GM19023 (cell line): ENCODE measurements around the gene HDAC4.

ENCODE experiments used
- ATAC-seq: cut with Tn5 transposase; IDR thresholded peaks from one replicate; pipeline ENCODE4 v1.9.1; 2021; ENCODE audit warnings: mild to moderate bottlenecking, moderate library complexity; ENCODE audit not compliant: unreplicated experiment

HDAC4 gene

DNA sequence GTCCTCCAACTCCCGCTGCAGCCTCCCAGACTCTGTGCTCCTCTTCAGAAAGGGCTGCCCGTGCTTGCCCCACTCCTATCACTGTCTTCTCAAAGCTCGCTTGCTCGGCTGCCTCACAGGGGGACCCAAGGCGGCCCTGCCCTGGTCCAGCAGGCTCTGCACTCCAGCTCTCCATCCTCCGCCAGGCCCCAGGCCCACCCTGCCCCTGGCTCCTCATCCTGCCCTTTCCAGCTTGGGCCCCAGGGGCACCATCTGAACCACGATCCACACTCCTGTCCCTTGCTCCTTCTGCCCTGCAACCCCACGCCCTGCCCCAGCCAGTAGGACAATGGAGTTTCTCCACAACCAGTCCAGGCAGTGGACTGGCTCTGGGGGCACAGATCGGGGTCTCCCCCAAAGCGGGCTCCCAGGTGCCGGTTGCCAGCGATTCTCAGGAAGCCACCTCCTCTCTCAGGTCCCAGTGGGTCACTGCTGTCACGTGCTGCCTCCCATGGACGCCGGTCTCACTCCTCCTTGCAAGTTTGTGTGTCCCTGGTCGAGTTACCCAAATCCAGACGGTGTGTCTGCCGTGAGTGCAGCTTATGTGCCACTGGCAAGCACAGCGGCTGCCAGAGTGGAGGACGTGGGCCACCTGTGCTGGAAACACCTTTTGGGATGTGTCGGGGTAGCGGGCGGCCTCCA lies 238.5 kb downstream of the HDAC4 start:
- no peak for ATAC-seq

DNA sequence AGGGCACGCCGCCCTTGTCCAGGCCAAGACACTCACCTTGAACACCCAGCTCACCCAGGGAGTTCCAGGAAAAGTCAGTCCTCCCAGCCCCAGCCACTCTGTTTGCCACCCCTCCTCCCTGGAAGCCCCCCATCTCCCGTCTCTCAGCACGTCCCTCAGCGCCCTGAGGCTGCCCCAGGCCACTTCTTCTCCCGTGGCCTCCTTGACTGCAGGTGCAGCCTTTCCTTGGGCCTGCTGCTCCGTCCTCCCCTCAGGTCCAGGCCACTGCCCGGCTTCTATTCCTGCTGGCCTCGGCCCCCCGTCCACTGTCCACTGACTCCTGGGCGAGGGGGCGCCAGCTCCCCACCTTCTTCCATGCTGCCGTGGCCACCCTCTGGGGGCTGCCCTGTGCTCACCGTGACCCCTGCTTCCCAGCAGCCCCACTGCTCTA lies 239.1 kb downstream of the HDAC4 start:
- ATAC-seq, result no peak

DNA sequence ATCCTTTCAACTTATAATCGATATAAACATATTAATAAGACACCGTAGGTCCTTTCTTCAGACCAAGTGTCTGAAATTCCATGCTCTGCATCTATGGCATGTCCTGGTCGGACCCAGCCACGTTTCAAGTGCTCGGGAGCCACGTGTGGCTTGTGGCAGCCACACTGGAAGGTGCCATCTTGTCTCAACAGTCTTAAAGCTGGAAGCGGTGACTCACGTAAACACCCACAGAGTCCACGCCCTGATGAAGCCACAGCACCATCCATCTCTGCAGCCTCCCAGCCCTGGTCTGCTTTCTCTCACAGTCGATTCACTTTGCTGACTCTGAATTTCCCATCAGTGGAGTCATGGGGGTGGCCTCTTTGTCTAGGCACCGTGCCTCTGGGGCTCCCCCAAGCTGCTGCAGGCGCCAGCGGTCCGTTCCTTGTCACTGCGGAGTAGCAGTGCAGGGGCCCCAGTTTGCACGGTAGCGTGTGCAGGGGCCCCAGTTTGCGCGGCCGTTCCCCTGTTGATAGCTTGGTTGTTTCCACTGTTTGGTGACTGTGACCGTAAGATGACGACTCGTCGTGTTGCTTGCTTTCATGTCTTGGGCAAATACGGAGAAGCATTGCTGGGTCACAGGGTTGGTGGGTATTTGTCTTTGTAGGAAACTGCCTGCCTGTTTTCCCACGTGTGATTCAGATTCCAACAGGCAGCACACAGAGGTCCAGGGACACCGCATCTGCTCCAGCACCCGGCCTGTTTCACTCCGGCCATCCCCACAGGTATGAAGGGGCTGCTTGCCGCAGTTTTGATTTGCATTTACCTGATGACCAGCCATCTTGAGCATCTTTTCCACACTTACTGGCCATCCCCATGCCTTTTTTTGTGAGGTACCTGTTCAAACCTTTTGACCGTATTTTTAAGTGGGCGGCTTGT lies 240.3 kb downstream of the HDAC4 start:
- ATAC-seq, result no peak

DNA sequence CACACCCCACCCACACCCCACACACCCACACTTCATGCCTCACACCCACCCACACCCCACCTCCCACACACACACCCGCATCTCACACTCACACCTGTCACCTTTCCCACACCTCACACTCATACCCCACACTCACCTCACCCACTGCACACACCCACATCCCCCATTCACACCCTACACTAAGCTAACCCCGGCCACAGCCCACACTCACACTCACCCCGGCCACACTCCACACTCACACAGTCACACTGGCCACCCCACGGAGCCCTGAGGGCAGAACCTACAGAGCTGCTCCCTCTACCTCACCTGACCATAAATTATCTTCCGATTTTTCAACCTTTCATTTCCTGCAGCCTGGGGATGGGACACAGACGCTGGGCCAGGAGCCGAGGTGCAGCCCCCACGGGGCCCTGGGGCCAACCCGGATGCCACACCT lies 241.3 kb downstream of the HDAC4 start:
- no peak for ATAC-seq

DNA sequence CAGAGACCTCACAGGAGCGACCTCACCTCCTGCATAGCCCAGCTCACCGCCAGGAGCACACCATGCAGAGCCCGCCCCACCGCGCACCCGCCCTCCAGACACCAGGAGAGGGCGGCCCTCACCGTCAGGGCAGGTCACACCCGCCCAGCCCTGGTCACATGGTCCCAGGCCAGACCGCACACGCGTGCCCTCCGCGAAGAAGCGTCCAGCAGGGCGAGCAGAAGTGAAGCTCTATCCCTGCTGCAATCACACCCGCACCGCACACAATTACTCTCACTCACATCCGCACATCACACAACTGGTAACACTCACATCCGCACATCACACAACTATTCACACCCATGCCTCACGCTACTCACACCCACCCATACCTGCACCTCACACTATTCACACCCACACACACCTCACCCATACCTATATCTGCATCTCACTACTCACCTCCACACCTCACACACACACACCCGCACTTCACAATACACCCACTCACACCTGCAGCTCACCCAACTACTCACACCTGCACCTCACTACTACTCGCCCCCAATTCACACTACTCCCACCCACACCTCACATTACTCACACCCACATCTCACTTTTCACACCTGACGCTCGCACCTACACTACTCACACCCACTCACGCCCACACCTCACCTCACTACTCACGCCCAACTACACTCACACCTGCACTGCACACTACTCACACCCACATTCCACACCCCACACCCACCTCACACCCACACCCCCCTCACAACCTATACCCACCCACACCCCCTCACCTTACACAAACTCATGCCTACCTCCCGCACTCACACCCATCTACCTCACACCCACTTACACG lies 242.0 kb downstream of the HDAC4 start:
- ATAC-seq, result no peak

DNA sequence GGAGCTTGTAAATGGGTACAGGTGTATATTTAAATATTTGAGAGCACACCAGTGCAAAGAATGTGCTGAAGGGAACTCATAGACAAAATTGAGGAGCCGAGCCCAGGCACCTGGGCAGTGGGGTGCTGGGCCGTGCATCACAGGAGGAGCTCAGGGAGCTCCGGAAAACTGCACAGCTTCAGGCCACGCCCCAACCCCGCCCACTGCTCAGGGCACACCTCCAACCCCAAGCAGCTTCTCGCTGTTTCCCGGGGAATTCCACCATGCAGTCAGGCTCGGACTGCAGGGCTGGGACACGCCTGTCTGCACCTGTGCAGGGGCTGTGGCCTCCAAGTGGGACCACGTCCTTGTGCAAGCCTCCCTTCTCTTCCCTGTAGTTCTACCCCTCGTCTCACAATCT lies 243.0 kb downstream of the HDAC4 start:
- no peak for ATAC-seq

DNA sequence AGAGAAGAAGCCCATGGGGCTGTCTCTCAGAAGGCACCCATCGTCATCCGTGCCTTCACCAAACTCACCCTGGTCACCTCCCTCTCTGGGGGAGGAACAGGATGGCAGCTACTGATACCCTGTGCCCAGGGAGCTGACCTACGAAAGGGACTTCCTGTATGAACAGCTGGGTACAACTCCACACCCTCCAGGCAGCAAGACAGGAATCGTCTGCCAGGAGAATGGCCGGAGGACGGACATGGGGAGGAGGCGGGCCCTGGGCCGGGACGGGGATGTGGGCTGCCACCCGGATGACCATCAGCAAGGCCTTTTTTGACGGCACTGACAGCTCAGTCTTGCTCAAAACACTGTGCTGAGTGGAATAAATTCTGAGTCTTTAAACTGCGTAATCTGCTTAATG lies 243.6 kb downstream of the HDAC4 start:
- no peak for ATAC-seq

DNA sequence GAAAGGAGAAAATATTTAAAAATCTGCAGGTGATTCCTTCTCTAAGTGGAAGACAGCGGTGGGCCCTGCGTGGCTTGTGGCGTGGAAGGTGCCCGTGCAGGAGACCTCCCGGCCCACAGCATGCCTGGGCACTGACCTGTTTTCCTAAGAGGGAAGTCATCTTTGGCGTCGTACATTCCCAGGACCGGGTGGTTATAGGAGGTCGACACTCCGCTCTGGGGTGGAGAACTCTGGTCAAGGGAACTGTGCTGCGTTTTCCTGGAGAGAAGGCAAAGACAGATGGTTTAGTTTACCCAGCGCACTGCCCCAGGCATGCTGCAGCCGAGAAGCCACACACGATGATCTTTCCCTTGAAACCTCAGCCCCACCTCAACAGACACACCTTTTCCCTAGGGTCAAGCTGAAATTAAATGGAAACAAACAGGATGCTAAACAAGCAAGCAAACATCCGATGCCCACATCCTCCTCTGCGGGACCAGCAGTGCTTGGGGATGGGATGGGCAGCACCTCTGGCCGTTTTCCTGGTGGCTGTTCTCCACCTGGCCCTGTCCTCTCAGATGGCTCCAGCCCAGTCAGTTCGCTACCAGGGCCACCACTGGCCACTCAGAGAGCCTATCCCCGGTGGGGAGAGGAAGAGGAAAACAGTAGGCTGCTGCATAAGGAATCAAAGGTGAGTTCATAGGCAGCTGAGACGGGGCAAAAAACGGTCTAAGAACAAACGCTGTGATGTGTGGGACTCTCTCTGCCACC lies 244.1 kb downstream of the HDAC4 start:
- ATAC-seq, result no peak

DNA sequence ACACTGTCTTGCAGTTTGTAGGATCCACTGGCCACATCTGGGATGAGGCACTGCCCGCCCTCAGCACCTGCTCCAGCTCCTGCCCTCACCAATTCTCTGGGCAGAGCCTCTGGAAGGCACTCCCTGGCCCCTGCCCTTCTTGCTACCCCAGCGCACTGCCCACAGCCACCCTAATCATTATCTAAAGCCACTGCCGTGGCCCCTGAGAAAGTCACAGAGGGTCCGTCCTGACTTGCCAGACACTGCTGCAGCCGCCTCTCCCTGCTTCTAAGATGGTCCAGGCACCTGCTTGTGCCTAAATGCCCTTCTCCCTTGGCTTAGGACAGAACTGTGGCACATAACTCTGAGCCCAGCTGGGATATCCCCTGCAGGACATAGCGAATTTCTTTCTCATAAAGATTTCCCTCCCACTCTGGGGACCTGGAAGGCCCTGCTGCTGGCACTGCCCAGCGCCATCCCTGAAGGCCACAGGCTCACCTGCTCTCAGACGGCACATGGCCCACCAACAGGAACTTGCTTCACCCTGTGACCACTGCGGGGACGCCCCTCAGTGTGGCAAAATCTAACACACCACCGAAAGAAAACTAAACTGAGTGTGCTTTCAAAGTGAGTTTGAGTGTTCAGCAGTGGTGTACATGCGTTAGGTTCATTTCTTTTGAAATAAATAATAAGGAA lies 244.9 kb downstream of the HDAC4 start:
- no peak for ATAC-seq

DNA sequence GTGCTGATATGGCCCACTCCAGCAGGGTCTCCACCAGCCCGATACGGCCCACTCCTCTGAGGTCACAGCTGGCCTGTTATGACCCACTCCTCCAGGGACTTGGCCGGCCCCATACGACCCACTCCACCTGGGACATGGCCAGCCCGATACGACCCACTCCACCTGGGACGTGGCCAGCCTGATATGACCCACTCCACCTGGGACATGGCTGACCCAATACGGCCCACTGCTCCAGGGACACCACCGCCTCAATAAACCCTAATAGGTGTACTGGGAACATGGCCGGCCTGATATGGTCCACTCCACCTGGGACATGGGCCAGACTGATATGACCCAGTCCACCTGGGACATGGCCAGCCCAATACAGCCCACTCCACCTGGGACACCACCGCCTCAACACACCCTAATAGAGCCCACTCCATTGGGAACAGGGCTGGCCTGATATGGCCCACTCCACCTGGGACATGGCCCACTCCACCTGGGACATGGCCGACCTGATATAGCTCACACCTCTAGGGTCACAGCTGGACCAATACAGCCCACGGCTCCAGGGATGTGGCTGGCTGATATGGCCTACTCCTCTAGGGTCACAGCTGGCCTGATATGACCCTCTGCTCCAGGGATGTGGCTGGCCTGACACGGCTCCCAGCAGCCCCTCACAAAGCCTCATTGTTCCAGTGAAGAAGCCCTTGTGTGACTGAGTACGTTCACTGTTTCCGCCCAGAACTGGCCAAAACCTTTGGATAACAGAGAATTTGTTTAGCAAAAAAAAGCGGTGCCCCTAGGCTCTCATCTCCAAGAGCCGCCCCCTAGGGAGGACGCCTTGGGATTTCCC lies 245.6 kb downstream of the HDAC4 start:
- ATAC-seq, result no peak

DNA sequence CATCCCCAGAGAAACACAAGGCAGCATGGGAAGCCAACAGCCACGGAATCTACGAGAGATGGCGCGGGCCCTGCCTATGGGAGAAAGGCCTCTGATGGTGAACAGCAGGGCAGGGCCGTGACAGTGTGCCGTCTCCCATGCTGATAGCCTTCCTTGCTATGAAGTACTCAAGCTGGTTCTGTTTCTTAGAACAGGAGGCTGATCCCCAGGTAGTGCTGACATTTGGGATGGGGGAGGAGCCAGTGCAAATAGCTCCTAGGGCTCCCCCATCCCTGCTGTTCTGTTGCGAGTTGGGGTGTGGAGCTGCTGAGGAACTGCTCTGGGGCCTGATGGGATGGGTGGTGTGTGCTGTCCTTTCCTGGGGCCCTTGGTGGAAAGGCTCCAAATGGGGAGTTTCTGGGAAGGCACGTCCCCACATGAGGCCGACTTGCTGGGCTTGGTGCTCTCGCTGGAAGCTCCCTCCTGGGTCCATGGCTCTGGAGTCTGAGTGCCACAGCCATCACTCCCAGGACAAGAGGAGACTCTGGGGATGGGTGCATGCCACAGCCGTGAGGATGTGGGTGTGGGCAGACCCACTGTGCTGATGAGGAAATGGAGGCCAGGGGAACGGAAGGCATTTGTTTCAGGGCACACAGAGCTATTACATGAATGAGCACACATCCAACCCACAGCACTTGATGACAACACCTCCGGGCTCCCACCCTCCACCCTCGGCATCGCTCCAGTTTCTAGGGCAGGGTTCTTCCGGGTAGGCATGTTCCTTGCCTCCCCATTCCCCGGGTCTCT lies 246.8 kb downstream of the HDAC4 start:
- no peak for ATAC-seq

DNA sequence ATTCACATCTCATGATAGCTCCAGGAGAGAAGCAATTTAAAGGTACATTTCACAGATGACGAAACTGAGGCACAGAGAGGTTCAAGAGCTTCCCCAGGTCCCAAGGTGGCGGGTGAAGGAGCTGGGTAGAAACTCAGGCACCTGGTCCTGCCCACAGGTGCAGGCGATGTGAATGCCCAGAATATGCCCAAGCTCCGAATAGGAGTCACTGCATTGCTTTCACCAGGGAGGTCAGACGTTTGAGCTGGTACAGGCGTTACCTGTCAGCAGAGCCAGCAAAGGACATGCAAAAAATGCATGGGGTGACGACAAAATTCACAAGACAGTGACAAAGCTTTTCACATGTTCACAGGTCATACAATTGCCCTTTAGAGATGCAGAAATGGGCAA lies 247.9 kb downstream of the HDAC4 start:
- no peak for ATAC-seq

DNA sequence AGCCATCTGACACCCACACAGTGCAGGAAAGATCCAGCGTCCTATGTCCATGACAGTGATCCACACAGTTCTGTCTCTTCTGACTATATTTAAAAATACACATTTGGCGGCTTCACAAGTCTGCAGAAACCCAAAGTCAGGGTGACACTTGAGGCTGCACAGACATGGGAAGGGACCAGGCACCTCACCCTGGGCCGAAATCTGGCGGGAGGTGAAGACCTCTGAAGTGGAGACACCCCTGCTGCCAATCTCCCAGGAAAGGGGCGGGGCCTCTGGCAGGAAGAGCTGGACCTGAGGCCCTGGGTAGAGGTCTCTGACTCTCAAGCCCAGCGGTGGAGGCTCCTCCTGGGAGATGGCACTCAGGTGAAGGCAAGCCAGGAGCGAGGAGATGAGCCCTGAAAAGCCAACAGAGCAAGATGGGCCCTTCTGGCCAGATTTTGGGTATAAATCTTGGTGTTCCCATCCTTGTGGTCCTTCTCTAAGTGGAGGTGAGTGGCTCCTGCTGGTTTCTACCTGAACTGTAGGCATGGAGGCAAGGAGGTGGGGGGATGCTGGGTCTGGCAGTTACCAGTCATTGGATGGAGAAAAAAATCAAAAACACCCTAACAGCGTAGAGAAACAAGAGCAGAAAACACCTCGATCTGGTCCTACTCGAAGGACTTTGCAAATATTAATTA lies 248.4 kb downstream of the HDAC4 start:
- no peak for ATAC-seq

DNA sequence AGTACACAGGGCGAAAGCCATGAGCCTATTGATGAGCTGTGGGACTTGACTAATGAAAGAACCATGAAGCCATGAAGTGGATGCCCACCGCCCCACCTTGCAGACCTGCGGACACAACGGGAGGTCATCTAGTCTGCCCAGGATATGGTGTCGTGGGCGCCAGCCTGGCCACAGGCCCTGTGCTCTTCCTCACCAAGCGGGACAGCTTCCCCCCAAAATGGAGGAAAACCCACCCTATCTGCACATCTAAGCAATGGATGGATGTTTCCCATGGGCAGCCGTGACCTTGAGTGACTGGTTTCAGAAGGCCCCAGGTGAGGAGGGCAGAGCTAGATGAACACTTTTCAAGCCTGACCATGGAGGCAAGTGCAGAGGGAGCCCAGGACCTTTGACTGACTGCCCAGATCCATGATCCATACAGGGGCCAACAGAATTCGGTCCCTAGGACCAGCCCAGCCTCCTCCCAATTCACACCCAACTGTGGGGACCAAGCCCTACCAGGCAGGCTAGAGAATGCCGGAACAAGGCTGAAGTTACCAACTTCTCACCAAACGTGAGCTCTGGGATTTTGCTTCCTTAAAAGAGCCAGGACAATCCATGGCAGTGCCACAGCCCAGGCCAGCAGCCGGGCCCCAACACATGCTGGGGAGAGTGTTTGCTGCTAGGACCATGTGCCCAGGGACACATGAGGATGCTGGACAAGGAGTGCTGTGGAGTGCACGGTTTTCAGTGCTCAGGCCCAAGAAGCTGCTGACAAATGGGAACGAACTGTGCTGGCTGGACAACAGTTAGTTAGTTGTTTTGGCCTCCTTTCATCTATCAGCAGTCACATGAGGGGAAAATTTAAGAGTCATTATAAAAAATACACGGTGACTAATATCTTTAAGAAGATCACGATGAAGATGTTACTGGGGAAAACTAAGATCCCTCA lies 249.4 kb downstream of the HDAC4 start:
- no peak for ATAC-seq

DNA sequence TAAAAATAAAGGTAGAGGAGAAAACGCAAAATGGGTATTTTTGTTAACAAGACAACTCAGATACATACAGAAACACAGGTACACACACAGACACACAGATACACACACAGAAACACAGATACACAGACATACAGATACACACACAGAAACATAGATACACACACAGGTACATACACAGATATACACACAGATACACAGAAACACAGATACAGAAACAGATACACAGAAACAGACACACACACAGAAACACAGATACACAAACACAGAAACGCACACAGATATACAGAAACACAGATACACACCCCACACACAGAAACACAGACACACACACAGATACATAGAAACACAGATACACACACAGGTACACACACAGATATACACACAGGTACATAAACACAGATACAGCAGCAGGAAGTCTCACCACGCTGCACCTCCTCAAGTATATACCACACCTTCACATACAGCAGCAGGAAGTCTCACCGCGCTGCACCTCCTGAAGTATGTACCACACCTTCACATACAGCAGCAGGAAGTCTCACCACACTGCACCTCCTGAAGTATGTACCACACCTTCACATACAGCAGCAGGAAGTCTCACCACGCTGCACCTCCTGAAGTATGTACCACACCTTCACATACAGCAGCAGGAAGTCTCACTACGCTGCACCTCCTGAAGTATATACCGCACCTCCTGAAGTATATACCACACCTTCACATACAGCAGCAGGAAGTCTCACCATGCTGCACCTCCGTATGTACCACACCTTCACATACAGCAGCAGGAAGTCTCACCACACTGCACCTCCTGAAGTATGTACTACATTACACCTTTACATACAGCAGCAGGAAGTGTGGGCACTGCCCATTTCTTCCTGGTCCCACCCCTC lies 250.5 kb downstream of the HDAC4 start:
- ATAC-seq, result no peak

DNA sequence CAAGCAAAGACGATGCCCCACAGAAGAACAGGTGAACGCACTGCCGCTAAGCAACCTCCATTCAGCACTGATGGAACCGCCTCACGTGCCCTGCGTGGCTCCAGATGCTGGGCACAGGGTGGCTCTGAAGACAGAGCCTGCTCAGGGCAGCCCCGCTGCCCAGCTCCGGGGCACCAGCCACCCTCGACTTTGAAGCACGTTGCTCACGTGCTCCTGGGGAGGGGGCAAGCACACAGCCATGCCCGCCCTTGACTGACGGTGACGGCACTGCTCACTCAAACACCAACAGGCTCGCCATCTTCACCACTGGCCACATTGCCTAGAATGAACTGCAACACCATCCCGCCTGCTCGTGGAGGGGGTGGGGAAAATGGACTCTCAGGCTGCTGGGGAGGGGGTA lies 251.3 kb downstream of the HDAC4 start:
- no peak for ATAC-seq
